HG02588 (cell line): Measurements from ENCODE around the gene UNC13D.
"Not testable (repeated sequence)": the region's sequence is repeated elsewhere in the genome, so short reads cannot be mapped to it uniquely, and the experiment has no call there.

ENCODE experiments used
- ATAC-seq: cut with Tn5 transposase; IDR thresholded peaks from one replicate; pipeline ENCODE4 v1.9.1; 2021; ENCODE audit warnings: mild to moderate bottlenecking, moderate library complexity; ENCODE audit not compliant: unreplicated experiment

The UNC13D gene

GRCh38 chr17:75822119-75822799 is 21.9 kb downstream of the UNC13D start:
- no peak for ATAC-seq

- ATAC-seq, result no peak
Observed at GRCh38 chr17:75821552-75821951, 22.7 kb downstream of the UNC13D start.

GRCh38 chr17:75820094-75821080 is 23.8 kb downstream of the UNC13D start:
- ATAC-seq, result no peak

GRCh38 chr17:75819678-75820077 is 24.5 kb downstream of the UNC13D start:
- no peak for ATAC-seq

DNA sequence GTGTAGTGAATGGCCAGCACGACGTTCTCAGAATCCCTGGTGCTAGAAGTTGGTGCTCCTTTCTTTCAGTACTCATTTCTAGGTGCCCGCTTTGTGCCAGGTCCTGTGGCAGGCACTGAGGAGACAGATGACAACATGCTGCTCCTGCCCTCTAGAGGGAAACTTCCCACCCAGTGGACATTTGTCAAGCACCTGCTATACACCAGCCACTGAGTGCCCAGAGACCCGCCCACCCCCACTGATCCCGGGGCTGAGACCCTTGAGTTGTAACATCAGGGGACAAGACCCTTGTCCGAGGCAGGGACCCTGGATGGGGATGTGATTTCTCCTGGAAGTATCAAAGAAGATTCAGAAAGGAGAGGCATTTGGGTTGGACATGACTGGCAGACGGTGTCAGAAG is 25.1 kb downstream of the UNC13D start:
- ATAC-seq, result no peak

GRCh38 chr17:75818326-75818885 is 25.8 kb downstream of the UNC13D start:
- ATAC-seq, result no peak

GRCh38 chr17:75817571-75817970 is 26.6 kb downstream of the UNC13D start:
- no peak for ATAC-seq

GRCh38 chr17:75816693-75817092 is 27.5 kb downstream of the UNC13D start:
- ATAC-seq, result no peak

- no peak for ATAC-seq
Observed at GRCh38 chr17:75815399-75815798, 28.8 kb downstream of the UNC13D start.

- no peak for ATAC-seq
Observed at GRCh38 chr17:75814900-75815373, 29.3 kb downstream of the UNC13D start.

DNA sequence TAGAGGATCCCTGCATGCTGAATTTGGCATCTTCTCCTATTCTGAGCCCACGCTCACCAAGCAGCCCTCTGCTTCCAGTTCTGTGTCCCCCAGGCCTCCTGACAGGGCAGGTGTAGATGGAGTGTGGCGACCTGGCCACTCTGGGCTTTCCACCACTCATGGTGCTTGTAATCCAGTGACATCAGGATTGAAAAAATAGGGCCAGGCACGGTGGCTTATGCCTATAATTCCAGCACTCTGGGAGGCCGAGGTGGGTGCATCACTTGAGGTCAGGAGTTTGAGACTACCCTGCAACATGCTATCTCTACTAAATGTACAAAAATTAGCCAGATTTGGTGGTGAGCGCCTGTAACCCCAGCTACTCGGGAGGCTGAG is 30.2 kb downstream of the UNC13D start:
- no peak for ATAC-seq

- no peak for ATAC-seq
Observed at GRCh38 chr17:75813081-75814020, 30.9 kb downstream of the UNC13D start.

- ATAC-seq, result no peak
Observed at GRCh38 chr17:75812096-75813013, 31.8 kb downstream of the UNC13D start.

- ATAC-seq, result no peak
Observed at GRCh38 chr17:75811174-75811573, 33.0 kb downstream of the UNC13D start.

- ATAC-seq, result not testable (repeated sequence)
Observed at GRCh38 chr17:75810756-75811155, 33.4 kb downstream of the UNC13D start.

GRCh38 chr17:75810216-75810615 is 34.0 kb downstream of the UNC13D start:
- ATAC-seq, result no peak

- ATAC-seq, result no peak
Observed at GRCh38 chr17:75809631-75810111, 34.5 kb downstream of the UNC13D start.

DNA sequence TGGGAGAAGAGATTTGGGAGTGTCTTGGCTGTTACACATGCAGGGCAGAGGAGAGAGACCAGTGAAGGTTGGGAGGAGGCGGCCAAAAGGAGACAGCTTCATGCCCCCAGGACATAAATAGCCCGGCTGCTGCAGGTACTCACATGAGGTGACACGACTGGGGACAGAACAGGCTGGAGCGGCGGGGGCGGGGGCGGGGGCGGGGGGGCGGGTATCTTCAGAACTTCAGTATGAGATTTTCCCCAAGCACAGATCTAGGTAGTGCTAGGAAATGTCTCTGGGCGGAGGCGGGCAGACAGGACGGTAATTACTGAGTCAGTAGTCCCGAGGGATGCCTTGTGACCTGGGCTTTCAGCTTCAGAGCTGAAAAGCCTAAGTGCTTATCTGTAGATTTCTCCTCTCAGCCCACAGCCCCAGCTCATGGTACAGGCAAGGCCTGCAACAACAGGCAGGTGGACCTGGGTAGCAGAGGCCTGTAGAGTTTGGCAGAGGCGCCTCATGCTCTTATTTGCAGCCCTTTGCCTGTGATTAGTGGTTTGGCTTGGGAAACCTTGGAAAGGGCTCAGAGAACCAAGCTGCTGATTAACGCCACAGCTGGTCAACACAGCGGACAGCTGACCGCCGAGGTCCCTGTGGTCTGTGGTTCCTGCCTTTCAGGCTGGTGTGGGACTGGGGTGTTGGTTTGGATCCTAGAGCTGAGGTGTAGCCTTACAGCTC is 35.1 kb downstream of the UNC13D start:
- no peak for ATAC-seq

- no peak for ATAC-seq
Observed at GRCh38 chr17:75808549-75808904, 35.7 kb downstream of the UNC13D start.
